Dedifferentiated amniotic fluid mesenchymal stem cell (primary cell): Measurements from ENCODE around the gene ARHGAP1.
"Not testable (repeated sequence)": the region's sequence is repeated elsewhere in the genome, so short reads cannot be mapped to it uniquely, and the experiment has no call there.

Experiments used
- DNase-seq: peaks from one replicate; pipeline ENCODE4 v3.0.0-alpha.2; 2016; ENCODE audit errors: extremely low spot score

Gene ARHGAP1

GRCh38 chr11:46723359-46723680 is 22.9 kb upstream of the ARHGAP1 start:
- DNase-seq: no peak

GRCh38 chr11:46722566-46723358 is 22.3 kb upstream of the ARHGAP1 start:
- DNase-seq: no peak

GRCh38 chr11:46721286-46721685 is 20.9 kb upstream of the ARHGAP1 start:
- no peak for DNase-seq

GRCh38 chr11:46719543-46720218 is 19.3 kb upstream of the ARHGAP1 start:
- no peak for DNase-seq

- no peak for DNase-seq
Observed at GRCh38 chr11:46719048-46719542, 18.7 kb upstream of the ARHGAP1 start, which contains the start of gene F2. F2 (plus strand) TSS chr11:46719213; CDS start chr11:46719236, 23 bp downstream.

GRCh38 chr11:46718155-46719019 is 18.0 kb upstream of the ARHGAP1 start:
- no peak for DNase-seq

GRCh38 chr11:46717825-46718154 is 17.4 kb upstream of the ARHGAP1 start:
- DNase-seq: not testable (repeated sequence)

GRCh38 chr11:46712874-46713576 is 12.6 kb upstream of the ARHGAP1 start:
- no peak for DNase-seq

- DNase-seq: no peak
Observed at GRCh38 chr11:46711303-46711702, 10.9 kb upstream of the ARHGAP1 start.

GRCh38 chr11:46710821-46711269 is 10.4 kb upstream of the ARHGAP1 start:
- peak; percentile 84 for DNase-seq

GRCh38 chr11:46709351-46709750 is 8.9 kb upstream of the ARHGAP1 start:
- DNase-seq: not testable (repeated sequence)

- DNase-seq: no peak
Observed at GRCh38 chr11:46706886-46707285, 6.5 kb upstream of the ARHGAP1 start.

- DNase-seq: no peak
Observed at GRCh38 chr11:46705070-46705688, 4.8 kb upstream of the ARHGAP1 start.

GRCh38 chr11:46701078-46701654 is 747 bp upstream of the ARHGAP1 start:
- DNase-seq: no peak

GRCh38 chr11:46698597-46698996 is 1.8 kb downstream of the ARHGAP1 start:
- DNase-seq: no peak

- DNase-seq: no peak
Observed at GRCh38 chr11:46697723-46698122, 2.7 kb downstream of the ARHGAP1 start.

GRCh38 chr11:46697303-46697702 is 3.1 kb downstream of the ARHGAP1 start:
- no peak for DNase-seq

GRCh38 chr11:46696212-46696558 is 4.2 kb downstream of the ARHGAP1 start:
- DNase-seq: no peak

GRCh38 chr11:46695345-46696211 is 4.8 kb downstream of the ARHGAP1 start:
- no peak for DNase-seq

GRCh38 chr11:46694607-46695006 is 5.8 kb downstream of the ARHGAP1 start:
- no peak for DNase-seq
